Cardiac muscle cell (in vitro differentiated cells and primary cell): ENCODE data around the gene FAM131C. TPM values are rescaled to one million over a fixed set of nuclear protein-coding genes. Genes with fewer than 3 reads are reported as not detected.

Experiments
- DNase-seq, 2 donors: peaks; one replicate each; pipeline versions ENCODE4 v3.0.0 to v3.0.0-alpha.2; 2010 to 2017; ENCODE audit warnings: low read depth in 1 of 2, low spot score in 1 of 2
- H3K27ac ChIP-seq: fragments of 200-600 bp; sonication (generic); 2 replicates; pipeline ENCODE4 v1.5.1; 2016
- H3K27me3 ChIP-seq: fragments of 200-600 bp; sonication (generic); 2 replicates; pipeline ENCODE4 v1.6.0; 2016; ENCODE audit warnings: control low read depth
- H3K36me3 ChIP-seq: fragments of 200-600 bp; sonication (generic); 2 replicates; pipeline ENCODE4 v1.5.1; 2016; ENCODE audit warnings: control low read depth
- H3K4me1 ChIP-seq: fragments of 200-600 bp; sonication (generic); 2 replicates; pipeline ENCODE4 v1.8.1; 2017; ENCODE audit warnings: low read depth, mild to moderate bottlenecking, mixed run types
- H3K4me3 ChIP-seq: fragments of 200-600 bp; sonication (generic); 2 replicates; pipeline ENCODE4 v1.5.1; 2016; ENCODE audit warnings: mild to moderate bottlenecking
- H3K9me3 ChIP-seq: fragments of 200-600 bp; sonication (generic); 2 replicates; pipeline ENCODE4 v1.5.1; 2017; ENCODE audit warnings: low read depth, mild to moderate bottlenecking, control low read depth
- CTCF ChIP-seq: IDR thresholded peaks from 2 replicates; pipeline ENCODE4 v1.5.1; 2012; ENCODE audit warnings: low read depth, mild to moderate bottlenecking, low read length
- polyA plus RNA-seq: library from polyadenylated mRNA; unstranded; fragments of >200 nt; fragmentation: Nextera tagmentation; extraction: Ambion mirVana; gene quantifications from 2 replicates; pipeline ENCODE4 v1.2.1, GENCODE V29; 2016
- total RNA-seq: library from RNA; depleted of rRNA; stranded (reverse); fragments of >200 nt; gene quantifications from 2 replicates; pipeline ENCODE4 v1.2.3, GENCODE V29; 2016

Gene FAM131C, protein sequence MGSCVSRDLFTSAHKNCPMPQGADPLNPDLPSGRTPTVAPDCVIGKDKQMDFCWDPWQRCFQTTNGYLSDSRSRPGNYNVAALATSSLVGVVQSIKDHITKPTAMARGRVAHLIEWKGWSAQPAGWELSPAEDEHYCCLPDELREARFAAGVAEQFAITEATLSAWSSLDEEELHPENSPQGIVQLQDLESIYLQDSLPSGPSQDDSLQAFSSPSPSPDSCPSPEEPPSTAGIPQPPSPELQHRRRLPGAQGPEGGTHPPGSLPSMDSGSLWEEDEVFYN
- total RNA-seq (6.0 and 10.9 TPM in 2 replicates), polyA plus RNA-seq (10.4 and 21.3 TPM in 2 replicates)

GRCh38 chr1:16073490-16074119 is at the start of gene FAM131C:
TSS of gene FAM131C (minus strand) at chr1:16073651. CDS start at chr1:16073442, 209 bp downstream.
- peak; percentile 33 for TF ChIP-seq CTCF
- peak in 1 of 2 donors; percentile 71 for DNase-seq
- Histone ChIP-seq H3K27ac (no peak within 1 kb of the TSS), H3K4me3 (peak within 1 kb of the TSS; percentile 42), H3K4me1 (no peaks in the 10 kb centered on the region), H3K9me3 (no peaks in the 10 kb centered on the region), H3K36me3 (no peaks in the 10 kb centered on the region), H3K27me3 (peaks cover 3% of the 10 kb centered on the region)

DNA sequence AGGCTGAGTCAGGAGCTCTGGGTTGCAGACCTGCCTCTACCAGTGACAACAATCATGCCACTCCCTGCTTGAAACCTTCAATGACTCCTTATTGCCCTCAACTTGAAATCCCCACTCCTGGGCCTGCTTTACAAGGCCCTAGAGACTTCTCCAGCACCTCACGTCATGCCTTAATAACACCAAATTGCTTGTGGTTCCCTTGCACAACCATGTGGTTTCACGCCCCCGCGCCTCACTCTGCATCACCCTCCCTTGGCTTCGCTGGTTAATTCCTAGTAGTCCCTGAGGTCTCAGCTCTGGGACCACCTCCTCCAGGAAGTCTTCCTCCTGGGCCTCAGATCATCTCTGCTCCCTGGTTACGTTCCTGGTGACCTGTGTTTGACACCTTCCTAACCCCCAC is 49.5 kb upstream of the FAM131C start:
- Histone ChIP-seq H3K27ac (no peak overlapping the region), H3K4me1 (no peaks in the 10 kb centered on the region), H3K27me3 (no peaks in the 10 kb centered on the region), H3K4me3 (no peak overlapping the region), H3K9me3 (no peaks in the 10 kb centered on the region), H3K36me3 (peaks cover 4% of the 10 kb centered on the region)
- DNase-seq: peak in 1 of 2 donors; percentile 96
- TF ChIP-seq CTCF: no peak

DNA sequence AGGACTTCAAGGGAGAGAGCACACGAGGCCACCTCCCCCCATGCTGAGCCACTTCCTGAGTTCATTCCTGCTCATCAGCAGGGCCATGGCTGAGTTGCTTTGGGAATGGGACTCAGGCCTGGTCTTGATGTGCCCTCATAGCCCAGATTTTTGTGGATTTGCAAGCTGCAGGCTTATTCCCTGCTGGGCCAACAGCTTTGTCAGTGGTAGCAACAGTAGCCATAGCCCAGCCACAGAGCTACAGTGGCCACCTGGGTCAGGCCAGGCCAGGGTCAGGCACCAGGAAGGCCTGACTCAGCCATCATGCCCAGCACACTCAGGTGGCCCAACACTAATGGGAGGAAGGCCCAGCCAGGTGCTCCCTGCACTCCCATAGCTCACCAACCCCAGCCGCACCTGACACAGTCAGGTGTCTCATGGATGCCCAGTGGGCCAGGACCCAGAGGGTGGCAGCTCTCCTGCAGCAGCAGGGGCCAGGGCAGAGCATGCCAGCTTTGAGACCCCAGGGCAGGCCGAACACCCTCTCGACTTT is 49.0 kb upstream of the FAM131C start:
- Histone ChIP-seq H3K4me1 (no peaks in the 10 kb centered on the region), H3K4me3 (no peak overlapping the region), H3K9me3 (no peaks in the 10 kb centered on the region), H3K27ac (no peak overlapping the region), H3K36me3 (peaks cover 4% of the 10 kb centered on the region), H3K27me3 (no peaks in the 10 kb centered on the region)
- DNase-seq: peak in 1 of 2 donors; percentile 51
- no peak for TF ChIP-seq CTCF

GRCh38 chr1:16120940-16121410 is 47.5 kb upstream of the FAM131C start:
- H3K27me3 ChIP-seq: no peaks in the 10 kb centered on the region
- peaks cover 4% of the 10 kb centered on the region for H3K36me3 ChIP-seq
- no peak for TF ChIP-seq CTCF
- peaks cover 4% of the 10 kb centered on the region for H3K4me1 ChIP-seq
- no peak for DNase-seq
- H3K4me3 ChIP-seq: no peak overlapping the region
- H3K9me3 ChIP-seq: no peaks in the 10 kb centered on the region
- no peak overlapping the region for H3K27ac ChIP-seq

DNA sequence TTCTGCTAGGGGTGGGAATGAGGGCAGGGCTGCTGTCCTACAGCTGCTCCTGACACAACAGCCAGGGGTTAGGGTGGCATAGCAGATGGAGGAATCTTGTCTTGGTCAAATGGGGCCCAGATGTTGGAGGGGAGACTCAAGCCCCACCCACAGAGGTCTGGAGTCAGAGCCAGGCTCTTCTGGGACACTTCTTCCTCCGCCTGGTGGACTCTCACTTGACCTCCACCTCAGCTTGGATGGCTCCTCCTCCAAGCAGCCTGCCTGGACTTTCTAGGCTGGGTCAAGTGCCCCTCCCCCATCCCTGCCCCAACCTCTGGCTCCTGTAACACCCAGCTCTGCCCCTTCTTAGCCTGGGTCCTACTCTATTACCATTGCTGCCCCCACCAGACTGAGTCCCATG is 47.0 kb upstream of the FAM131C start:
- Histone ChIP-seq H3K9me3 (no peaks in the 10 kb centered on the region), H3K4me1 (peaks cover 9% of the 10 kb centered on the region), H3K27me3 (no peaks in the 10 kb centered on the region), H3K27ac (no peak overlapping the region), H3K4me3 (no peak overlapping the region), H3K36me3 (peaks cover 4% of the 10 kb centered on the region)
- TF ChIP-seq CTCF: no peak
- no peak for DNase-seq
